Fibroblast of skin of right biceps (primary cell): Measurements from ENCODE around the gene CLCC1.
"Not testable (repeated sequence)": the region's sequence is repeated elsewhere in the genome, so short reads cannot be mapped to it uniquely, and the experiment has no call there.

Experiments
- DNase-seq: peaks from one replicate; pipeline ENCODE4 v3.0.0-alpha.2; 2013

CLCC1 gene

GRCh38 chr1:108963052-108963686 lies at the start of gene CLCC1:
TSS of gene CLCC1 (minus strand) at chr1:108963484. CDS start at chr1:108950437, 13,047 bp downstream.
- peak; percentile 91 for DNase-seq

GRCh38 chr1:109011335-109011734 lies 48.1 kb upstream of the CLCC1 start:
- DNase-seq: no peak

GRCh38 chr1:108996622-108997021 lies 33.3 kb upstream of the CLCC1 start:
- DNase-seq: not testable (repeated sequence)

DNA sequence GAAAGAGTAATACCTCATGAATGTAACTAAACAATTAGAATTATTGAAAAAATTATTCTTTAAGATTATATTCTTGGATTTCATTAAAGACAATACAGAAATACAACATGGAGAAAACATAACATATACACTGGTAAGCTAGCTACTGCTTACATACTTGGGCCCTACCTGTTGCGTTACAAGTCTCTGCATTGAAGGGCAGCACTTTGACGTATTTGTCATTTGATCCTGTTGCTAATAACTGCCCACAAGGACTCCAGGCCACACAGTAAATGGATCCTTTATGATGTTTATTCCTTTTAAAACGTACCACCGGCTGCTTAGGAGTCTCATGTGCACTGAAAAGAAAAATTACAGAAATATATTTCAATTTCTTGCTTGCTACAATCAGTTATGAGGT lies 19.8 kb upstream of the CLCC1 start:
- DNase-seq: no peak

GRCh38 chr1:108976658-108977057 lies 13.4 kb upstream of the CLCC1 start:
- DNase-seq: no peak

DNA sequence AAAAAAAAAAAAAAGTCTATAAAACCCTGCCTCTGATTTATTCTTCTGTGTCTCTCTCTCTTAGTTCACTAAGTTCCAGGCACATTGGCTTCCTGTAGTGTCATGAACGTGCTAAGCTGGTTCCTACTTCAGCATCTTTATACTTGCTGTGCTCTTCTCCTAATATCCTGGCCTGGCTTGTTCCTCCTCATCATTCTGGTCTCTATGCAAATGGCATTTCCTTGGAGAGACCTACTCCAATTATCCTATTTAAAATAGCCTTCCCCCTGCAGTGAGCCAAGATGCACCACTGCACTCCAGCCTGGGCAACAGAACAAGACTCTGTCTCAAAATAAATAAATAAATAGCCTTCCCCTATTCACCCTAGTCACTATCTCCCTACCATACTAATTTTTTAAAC lies 9.7 kb upstream of the CLCC1 start:
- no peak for DNase-seq

DNA sequence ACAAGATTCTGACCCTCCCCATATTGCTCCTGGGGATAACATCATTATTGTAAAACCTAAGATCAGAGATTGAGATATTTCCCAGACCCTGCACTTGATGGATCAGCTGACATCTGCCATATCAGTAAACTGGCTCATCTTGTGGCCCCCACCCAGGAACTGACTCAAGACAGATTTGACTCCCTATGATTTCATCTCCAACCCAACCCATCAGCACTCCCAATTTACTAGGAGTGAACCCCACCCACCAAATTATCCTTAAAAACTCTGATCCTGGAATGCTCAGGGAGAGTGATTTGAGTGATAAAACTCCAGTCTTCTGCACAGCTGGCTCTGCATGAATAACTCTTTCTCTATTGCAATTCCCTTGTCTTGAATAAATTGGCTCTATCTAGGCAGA lies 6.1 kb upstream of the CLCC1 start:
- no peak for DNase-seq

GRCh38 chr1:108962681-108963051 lies 618 bp downstream of the CLCC1 start:
- peak; percentile 5 for DNase-seq

- DNase-seq: no peak
Observed at GRCh38 chr1:108961752-108962486, 1.4 kb downstream of the CLCC1 start.

DNA sequence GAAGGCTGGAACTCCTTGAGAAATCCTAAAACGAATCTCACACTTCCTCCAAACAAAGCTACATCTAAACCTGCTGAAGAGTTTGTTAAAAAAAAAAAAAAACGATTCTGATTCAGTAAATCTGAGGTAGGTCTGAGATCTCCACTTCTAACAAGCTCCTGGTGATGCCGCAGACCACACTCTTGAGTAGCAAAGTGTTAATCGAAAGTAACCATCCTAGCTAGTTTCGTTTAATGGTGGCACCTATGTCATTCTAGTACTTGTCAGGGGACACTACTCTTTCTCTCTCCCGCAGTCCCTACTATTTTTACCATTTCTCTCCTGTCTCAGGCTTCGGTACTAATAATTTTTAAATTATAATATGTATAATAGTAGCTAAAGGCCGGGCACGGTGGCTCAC lies 2.1 kb downstream of the CLCC1 start:
- no peak for DNase-seq

DNA sequence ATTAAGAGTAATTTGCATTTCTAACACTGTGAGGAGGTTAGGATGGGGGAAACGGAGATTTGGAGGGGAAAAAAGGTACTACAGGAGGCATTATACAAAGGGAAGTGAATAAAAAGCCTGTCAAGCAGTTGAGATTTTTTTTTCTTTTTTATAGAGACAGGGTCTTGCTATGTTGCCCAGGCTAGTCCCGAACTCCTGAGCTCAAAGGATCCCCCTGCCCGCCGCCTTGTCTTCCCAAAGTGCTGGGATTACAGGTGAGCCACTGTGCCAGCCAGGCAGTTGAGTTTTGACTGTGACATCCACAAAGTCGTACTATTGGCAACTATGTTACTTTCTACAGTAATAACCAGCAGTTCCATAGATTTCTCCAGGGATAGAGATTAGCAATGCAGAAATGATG lies 2.6 kb downstream of the CLCC1 start:
- no peak for DNase-seq

DNA sequence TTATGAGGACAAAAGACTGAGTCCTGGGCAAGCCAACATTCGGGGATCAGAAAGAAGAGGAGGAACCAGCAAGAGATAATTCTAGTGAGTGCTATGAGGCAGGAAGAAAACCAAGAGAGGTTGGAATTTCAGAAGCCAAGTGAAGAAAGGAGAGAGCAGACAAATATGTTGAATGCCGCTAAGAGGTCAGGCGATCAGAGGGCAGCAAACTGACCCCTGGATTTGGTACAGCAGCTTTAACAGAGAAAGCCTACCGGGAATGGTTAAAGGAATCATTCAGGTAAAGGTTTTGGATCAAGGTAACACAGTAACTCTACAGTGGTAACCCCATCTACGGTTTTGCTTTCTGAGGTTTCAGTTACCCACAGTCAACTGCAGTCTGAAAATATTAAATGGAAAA lies 5.4 kb downstream of the CLCC1 start:
- no peak for DNase-seq

GRCh38 chr1:108955881-108956280 lies 7.4 kb downstream of the CLCC1 start:
- DNase-seq: no peak

- no peak for DNase-seq
Observed at GRCh38 chr1:108955111-108955510, 8.2 kb downstream of the CLCC1 start.

GRCh38 chr1:108953452-108953851 lies 9.8 kb downstream of the CLCC1 start:
- DNase-seq: no peak

GRCh38 chr1:108951242-108951641 lies 12.0 kb downstream of the CLCC1 start:
- no peak for DNase-seq

- no peak for DNase-seq
Observed at GRCh38 chr1:108949044-108949443, 14.2 kb downstream of the CLCC1 start.

GRCh38 chr1:108947871-108948525 lies 15.3 kb downstream of the CLCC1 start:
- DNase-seq: no peak

- DNase-seq: no peak
Observed at GRCh38 chr1:108936170-108936569, 27.1 kb downstream of the CLCC1 start.

- DNase-seq: no peak
Observed at GRCh38 chr1:108933944-108934343, 29.3 kb downstream of the CLCC1 start.

DNA sequence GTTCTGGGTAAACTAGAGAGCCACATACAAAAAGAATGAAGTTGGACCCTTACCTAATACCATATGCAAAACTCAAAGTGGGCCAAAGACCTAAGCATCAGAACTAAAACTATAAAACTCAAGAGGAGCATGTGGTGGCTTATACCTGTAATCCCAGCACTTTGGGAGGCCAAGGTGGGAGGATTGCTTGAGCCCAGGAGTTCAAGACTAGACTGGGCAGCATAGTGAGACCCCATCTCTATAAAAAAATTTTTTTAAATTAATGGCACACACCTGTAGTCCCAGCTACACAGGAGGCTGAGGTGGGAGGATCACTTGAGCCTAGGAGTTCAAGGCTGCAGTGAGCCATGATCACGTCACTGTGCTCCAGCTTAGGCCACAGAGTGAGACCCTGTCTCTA lies 35.7 kb downstream of the CLCC1 start:
- not testable (repeated sequence) for DNase-seq

GRCh38 chr1:108925920-108926319 lies 37.4 kb downstream of the CLCC1 start:
- DNase-seq: no peak

DNA sequence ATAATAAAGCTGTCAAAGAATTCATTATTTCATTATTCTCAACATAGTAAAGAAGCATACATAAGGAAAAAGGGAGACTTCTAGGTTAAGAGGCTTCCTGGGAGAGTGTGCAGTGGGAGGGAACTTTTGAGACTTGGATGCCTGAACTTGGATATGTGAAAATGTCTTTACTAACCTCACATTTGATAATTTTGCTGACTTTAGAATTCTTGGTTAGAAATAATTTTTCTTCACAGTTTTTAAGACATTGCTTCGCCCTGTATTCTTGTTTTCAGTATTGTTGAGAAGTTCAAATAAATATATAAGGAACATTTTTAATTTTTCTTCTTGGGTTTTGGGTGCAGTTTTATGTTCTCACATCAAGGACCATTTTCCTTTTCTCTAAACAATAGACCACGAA lies 46.5 kb downstream of the CLCC1 start:
- DNase-seq: no peak
